ENCODE data around the gene AURKAIP1. TPM values are rescaled to one million over a fixed set of nuclear protein-coding genes. Genes with fewer than 3 reads are reported as not detected.

The AURKAIP1 gene
- total RNA-seq, 1 donor from 2014 or later = 93.5 TPM

GRCh38 chr1:1324524-1325287 is 50.3 kb downstream of the AURKAIP1 start, which contains the start of the genes CPTP and INTS11:
Gene CPTP, plus strand, starts transcription at chr1:1324802. Its CDS starts 2,109 bp downstream, at chr1:1326911.
Gene INTS11, minus strand, starts transcription at chr1:1324660. Its CDS starts 52 bp downstream, at chr1:1324608.
- FAIRE-seq (no peak), DNase-seq (ENCODE audit: low read depth) (peak; percentile 73)
- Histone ChIP-seq H3K36me3 (ENCODE audit: control insufficient read depth, insufficient read depth, low read length) (peaks cover 20% of the 10 kb centered on the region), H3K4me3 (ENCODE audit: low read depth, low read length) (peak within 1 kb of the TSS; percentile 99), H3K27me3 (ENCODE audit: control insufficient read depth, insufficient read depth, low read length) (no peaks in the 10 kb centered on the region)
- no peak for TF ChIP-seq CTCF (IDR thresholded peaks at IDR 0.05; ENCODE audit: insufficient read depth, low read length, severe bottlenecking)

- FAIRE-seq (no peak), DNase-seq (ENCODE audit: low read depth) (no peak)
- TF ChIP-seq CTCF (IDR thresholded peaks at IDR 0.05; ENCODE audit: insufficient read depth, low read length, severe bottlenecking) = no peak
- no peaks in the 10 kb centered on the region for H3K27me3 ChIP-seq (ENCODE audit: control insufficient read depth, insufficient read depth, low read length)
- H3K36me3 ChIP-seq (ENCODE audit: control insufficient read depth, insufficient read depth, low read length) = peaks cover 25% of the 10 kb centered on the region
- peak overlapping the region; percentile 99 for H3K4me3 ChIP-seq (ENCODE audit: low read depth, low read length)
Observed at GRCh38 chr1:1324084-1324523, 50.9 kb downstream of the AURKAIP1 start.

Other genes with a start within 250 kb of the AURKAIP1 start
- not detected in 2 replicates for gene TTLL10, start 201.3 kb downstream of the AURKAIP1 start, total RNA-seq
- gene TNFRSF18, start 168.6 kb downstream of the AURKAIP1 start, total RNA-seq = 1.7 TPM in 1 of 2 replicates, not detected in the other
- gene TNFRSF4, start 161.1 kb downstream of the AURKAIP1 start, total RNA-seq = 0.13 TPM in 1 of 2 replicates, not detected in the other
- 68.2 and 81.3 TPM in 2 replicates for gene SDF4, start 143.2 kb downstream of the AURKAIP1 start, total RNA-seq
- 19.1 and 24.5 TPM in 2 replicates for gene B3GALT6, start 143.0 kb downstream of the AURKAIP1 start, total RNA-seq
- 1.3 and 2.7 TPM in 2 replicates for gene C1QTNF12, start 128.5 kb downstream of the AURKAIP1 start, total RNA-seq
- 41.3 and 41.5 TPM in 2 replicates for gene UBE2J2, start 101.4 kb downstream of the AURKAIP1 start, total RNA-seq
- gene SCNN1D, start 94.8 kb downstream of the AURKAIP1 start, total RNA-seq = 0.26 and 0.51 TPM in 2 replicates
- gene ACAP3, start 67.3 kb downstream of the AURKAIP1 start, total RNA-seq = 34.0 and 36.4 TPM in 2 replicates
- 15.6 and 20.8 TPM in 2 replicates for gene PUSL1, start 66.6 kb downstream of the AURKAIP1 start, total RNA-seq
- 64.9 and 66.3 TPM in 2 replicates for gene INTS11, start 50.5 kb downstream of the AURKAIP1 start, total RNA-seq
- 10.8 and 20.2 TPM in 2 replicates for gene CPTP, start 50.4 kb downstream of the AURKAIP1 start, total RNA-seq
- 0.26 and 0.38 TPM in 2 replicates for gene TAS1R3, start 43.9 kb downstream of the AURKAIP1 start, total RNA-seq
- gene DVL1, start 25.8 kb downstream of the AURKAIP1 start, total RNA-seq = 208 and 233 TPM in 2 replicates
- 0.51 and 5.0 TPM in 2 replicates for gene MXRA8, start 16.7 kb downstream of the AURKAIP1 start, total RNA-seq
- 119 and 134 TPM in 2 replicates for gene CCNL2, start 24.1 kb upstream of the AURKAIP1 start, total RNA-seq
- gene MRPL20, start 32.1 kb upstream of the AURKAIP1 start, total RNA-seq = 46.3 and 50.4 TPM in 2 replicates
- gene ANKRD65, start 46.1 kb upstream of the AURKAIP1 start, total RNA-seq = 5.3 and 7.9 TPM in 2 replicates
- gene VWA1, start 60.5 kb upstream of the AURKAIP1 start, total RNA-seq = 5.0 and 7.9 TPM in 2 replicates
- 0.26 and 0.77 TPM in 2 replicates for gene ATAD3C, start 74.5 kb upstream of the AURKAIP1 start, total RNA-seq
- gene ATAD3B, start 96.6 kb upstream of the AURKAIP1 start, total RNA-seq = 19.2 and 24.7 TPM in 2 replicates
- gene ATAD3A, start 137.0 kb upstream of the AURKAIP1 start, total RNA-seq = 20.9 and 28.7 TPM in 2 replicates
- gene TMEM240, start 165.4 kb upstream of the AURKAIP1 start, total RNA-seq = 0.53 and 0.64 TPM in 2 replicates
- gene SSU72, start 199.7 kb upstream of the AURKAIP1 start, total RNA-seq = 54.0 and 56.1 TPM in 2 replicates
- gene FNDC10, start 224.9 kb upstream of the AURKAIP1 start, total RNA-seq = 0.26 TPM in 2 replicates
- gene MIB2, start 240.3 kb upstream of the AURKAIP1 start, total RNA-seq = 78.2 and 82.2 TPM in 2 replicates